ENCODE data around the gene CHRD.
A peak's percentile ranks its signal among the peaks of the same experiment; 100 is the strongest.
"Not testable (repeated sequence)": the region's sequence is repeated elsewhere in the genome, so short reads cannot be mapped to it uniquely, and the experiment has no call there.

The CHRD gene

GRCh38 chr3:184379358-184380184, at the start of gene CHRD:
Gene CHRD (plus strand): TSS chr3:184380054. CDS start chr3:184380319, 265 bp downstream.
- no peak for DNase-seq

- no peak for DNase-seq
Measured at GRCh38 chr3:184332370-184333090, 47.3 kb upstream of the CHRD start.

GRCh38 chr3:184333190-184333589, 46.7 kb upstream of the CHRD start:
- DNase-seq: no peak

- DNase-seq: no peak
Measured at GRCh38 chr3:184333700-184334099, 46.2 kb upstream of the CHRD start.

GRCh38 chr3:184334470-184335158, 45.2 kb upstream of the CHRD start:
- DNase-seq: peak; percentile 51

- no peak for DNase-seq
Measured at GRCh38 chr3:184335291-184335660, 44.6 kb upstream of the CHRD start.

GRCh38 chr3:184335661-184336546, 44.0 kb upstream of the CHRD start:
- peak; percentile 90 for DNase-seq

- DNase-seq: no peak
Measured at GRCh38 chr3:184336547-184337398, 43.1 kb upstream of the CHRD start.

GRCh38 chr3:184337399-184337714, 42.5 kb upstream of the CHRD start, which contains the start of gene FAM131A:
Gene FAM131A (plus strand): TSS chr3:184337600. CDS start chr3:184337631, 31 bp downstream.
- DNase-seq: no peak

- DNase-seq: no peak
Measured at GRCh38 chr3:184337981-184338380, 41.9 kb upstream of the CHRD start.

- peak; percentile 32 for DNase-seq
Measured at GRCh38 chr3:184338511-184338945, 41.3 kb upstream of the CHRD start.

GRCh38 chr3:184339001-184339400, 40.9 kb upstream of the CHRD start:
- DNase-seq: no peak

- DNase-seq: not testable (repeated sequence)
Measured at GRCh38 chr3:184339451-184340135, 40.3 kb upstream of the CHRD start.

- no peak for DNase-seq
Measured at GRCh38 chr3:184341925-184342324, 37.9 kb upstream of the CHRD start.

GRCh38 chr3:184343200-184343876, 36.5 kb upstream of the CHRD start:
- DNase-seq: no peak

- no peak for DNase-seq
Measured at GRCh38 chr3:184344579-184345316, 35.1 kb upstream of the CHRD start.

- DNase-seq: no peak
Measured at GRCh38 chr3:184345317-184346144, 34.3 kb upstream of the CHRD start.

GRCh38 chr3:184346480-184347190, 33.2 kb upstream of the CHRD start:
- no peak for DNase-seq

All from CD4-positive, alpha-beta T cell treated with Interleukin-17A for 1 hour (primary cell).